NCI-H345 (cell line): ENCODE results near the gene COPS2.
"Not testable (repeated sequence)": the region's sequence is repeated elsewhere in the genome, so short reads cannot be mapped to it uniquely, and the experiment has no call there.

Experiments used
- DNase-seq: peaks from one replicate; lab custom pipeline; 2025; lab: John Stamatoyannopoulos, UW

Gene COPS2

GRCh38 chr15:49155110-49155833, at the start of gene COPS2:
Gene COPS2 (minus strand): TSS chr15:49155599. CDS start chr15:49155578, 21 bp downstream.
- DNase-seq, result peak; percentile 95

DNA sequence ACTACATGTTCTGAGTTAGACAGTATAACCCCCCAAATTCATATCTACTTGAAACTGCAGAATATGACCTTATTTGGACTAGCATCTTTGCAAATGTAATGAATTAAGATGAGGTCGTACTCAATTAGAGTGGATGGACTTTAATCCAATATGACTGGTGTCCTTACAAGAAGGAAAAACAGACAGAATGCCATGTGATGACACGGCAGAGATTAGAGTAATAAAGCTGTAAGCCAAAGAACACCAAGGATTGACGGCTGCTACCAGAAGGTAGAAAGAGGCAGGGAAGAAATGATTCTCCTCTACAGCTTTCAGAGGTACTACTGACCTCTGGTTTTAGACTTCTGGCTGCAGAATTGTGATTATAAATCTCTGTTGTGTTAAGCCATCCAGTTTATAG, 44.9 kb upstream of the COPS2 start:
- DNase-seq, result no peak

- no peak for DNase-seq
Measured at GRCh38 chr15:49199666-49200065, 44.3 kb upstream of the COPS2 start.

DNA sequence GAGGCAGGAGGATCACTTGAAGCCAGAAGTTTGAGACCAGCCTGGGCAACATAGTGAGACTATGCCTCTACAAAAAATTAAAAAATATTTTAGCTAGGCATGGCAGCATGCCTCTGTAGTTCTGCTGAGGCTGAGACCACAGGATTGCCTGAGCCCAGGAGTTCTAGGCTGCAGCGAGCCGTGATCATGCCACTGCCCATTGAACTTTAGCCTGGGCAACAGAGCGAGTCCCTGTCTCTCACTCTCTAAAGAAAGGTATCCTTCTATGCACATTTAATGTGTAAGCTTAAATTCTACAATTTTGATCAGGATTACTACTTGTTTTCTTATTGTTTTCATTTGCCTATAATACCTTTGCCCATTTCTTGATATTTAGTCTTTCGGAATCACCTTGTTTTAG, 41.5 kb upstream of the COPS2 start:
- DNase-seq, result no peak

DNA sequence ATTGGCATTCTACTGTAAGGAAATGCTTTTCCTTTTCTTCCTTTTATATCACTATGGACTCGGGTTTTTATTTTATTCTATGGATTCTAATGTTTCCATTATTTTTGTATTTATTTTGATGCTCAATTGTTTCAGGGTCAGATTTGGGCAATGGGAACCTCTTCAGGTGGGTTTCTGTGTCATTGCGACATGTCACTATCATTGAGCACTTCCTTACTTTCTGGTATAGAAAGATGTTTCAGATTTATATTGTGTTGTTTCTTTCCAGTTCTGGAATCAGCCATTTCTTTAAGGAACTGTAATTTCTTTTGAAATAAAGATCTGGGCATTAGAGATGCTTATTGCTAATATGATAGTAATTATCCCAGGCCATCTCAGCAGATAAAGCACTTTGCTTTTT, 36.5 kb upstream of the COPS2 start:
- DNase-seq, result no peak

DNA sequence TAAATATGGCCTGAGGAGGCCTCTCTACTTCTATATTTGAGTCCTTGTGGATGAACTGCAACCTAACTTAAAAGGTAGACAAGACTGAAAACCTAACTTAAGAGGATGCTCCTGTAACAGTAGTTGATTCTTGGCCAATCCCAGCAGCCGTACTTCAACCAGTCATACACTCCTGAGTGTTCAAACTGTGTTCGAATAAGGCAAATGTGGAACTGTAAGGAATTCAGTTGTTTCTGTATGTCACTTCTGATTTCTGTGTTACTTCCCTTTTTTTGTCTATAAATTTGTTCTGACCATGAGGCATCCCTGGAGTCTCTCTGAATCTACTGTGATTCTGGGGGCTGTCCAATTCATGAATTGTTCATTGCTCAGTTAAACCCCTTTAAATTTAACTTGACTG, 35.2 kb upstream of the COPS2 start:
- DNase-seq, result no peak

DNA sequence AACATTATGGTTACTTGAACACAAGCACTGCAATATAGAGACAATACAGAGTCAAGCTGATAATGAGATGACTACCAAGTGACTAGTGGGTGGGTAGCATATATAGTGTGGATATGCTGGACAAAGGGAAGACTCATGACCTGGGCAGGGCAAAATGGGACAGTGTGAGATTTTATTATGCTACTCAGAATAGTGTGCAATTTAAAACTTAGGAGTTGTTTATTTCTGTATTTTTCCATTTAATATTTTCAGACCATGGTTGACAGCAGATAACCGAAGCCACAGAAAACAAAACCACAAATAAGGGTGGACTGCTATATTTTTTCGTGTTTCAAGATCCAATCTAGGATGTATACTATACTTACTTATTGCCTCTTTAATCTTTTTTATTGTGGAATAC, 34.2 kb upstream of the COPS2 start:
- no peak for DNase-seq

- DNase-seq, result no peak
Measured at GRCh38 chr15:49188933-49189332, 33.5 kb upstream of the COPS2 start.

DNA sequence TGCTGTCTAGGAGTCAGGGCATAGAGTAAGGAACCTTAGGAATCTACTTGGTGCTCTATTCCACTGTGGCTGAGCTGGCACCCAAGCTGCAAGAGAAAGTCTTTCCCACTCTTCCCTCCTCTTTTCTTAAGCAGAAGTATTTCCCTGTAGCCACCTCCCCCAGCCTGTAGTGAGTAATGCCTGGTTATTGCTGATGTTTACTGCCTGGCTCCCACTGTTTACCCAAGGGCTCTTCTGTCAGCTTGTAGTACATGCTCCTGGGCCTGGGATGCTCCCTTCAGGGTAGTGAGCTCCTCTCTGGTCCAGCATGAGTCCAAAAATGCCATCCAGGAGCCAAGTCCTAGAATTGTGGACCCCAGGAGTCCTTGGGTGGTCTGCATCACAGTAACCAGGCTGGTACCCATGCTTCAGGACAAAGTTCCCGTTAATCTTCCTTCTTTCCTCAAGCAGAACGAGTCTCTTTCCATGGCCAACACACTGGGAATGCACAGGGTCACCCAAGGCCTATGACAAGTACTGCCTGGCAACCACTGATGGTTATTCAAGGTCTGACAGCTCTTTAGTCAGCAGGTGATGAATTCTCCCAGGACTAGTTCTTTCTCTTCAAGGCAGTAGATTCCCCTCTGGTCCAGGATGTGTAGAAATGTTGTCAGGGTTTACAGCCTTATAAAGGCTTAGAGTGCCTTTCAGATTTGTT, 32.3 kb upstream of the COPS2 start:
- no peak for DNase-seq

- no peak for DNase-seq
Measured at GRCh38 chr15:49185473-49185872, 30.1 kb upstream of the COPS2 start.

- not testable (repeated sequence) for DNase-seq
Measured at GRCh38 chr15:49183741-49184140, 28.3 kb upstream of the COPS2 start.

DNA sequence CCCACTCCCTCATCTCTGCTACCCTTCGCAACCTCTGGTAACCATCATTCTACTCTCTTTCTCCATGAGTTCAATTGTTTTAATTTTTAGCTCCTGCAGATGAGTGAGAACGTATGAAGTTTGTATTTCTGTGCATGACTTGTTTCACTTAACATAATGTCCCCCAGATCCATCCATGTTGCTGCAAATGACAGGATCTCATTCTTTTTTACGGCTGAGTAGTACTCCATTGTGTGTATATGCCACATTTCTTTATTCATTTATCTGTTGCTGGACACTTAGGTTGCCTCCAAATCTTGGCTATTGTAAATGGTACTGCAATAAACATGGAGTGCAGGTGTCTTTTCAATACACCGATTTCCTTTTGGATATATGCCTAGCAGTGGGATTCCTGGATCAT, 26.7 kb upstream of the COPS2 start:
- DNase-seq, result no peak

DNA sequence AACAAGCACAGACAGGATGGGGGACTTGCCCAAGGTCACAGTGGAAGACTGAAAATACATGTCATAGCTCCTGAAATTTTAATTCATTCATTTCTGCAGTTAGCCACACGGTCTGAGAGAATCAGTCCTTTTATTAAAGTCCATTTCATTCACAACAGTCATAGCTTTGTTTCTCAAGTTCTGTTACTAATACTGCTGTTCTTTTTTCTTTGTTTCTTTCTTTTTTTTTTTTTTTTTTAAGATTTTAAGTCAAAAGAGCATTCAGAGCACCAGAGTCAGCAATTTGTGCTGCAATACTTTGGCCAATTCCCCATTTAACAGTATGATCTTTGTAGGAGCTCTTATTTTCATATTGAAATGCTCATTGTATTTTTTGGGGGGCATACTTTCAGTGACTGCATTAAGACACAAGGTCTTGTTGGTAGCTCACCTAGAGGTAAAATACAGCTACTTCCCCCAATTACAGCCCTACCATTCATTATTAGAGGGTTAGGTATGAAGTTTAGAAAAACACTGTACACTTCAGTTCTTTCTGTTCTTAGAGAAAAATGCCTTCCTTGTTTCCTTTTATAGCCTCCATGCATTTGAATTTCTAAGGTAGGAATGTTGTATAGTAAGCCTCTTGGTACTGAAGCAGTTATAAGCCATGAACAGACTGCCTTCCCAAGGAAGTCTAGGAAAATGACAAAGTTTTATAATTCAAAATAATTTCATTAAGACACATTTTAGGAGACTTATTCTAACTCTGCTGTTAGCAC, 24.2 kb upstream of the COPS2 start:
- no peak for DNase-seq

GRCh38 chr15:49178497-49178896, 23.1 kb upstream of the COPS2 start:
- DNase-seq, result no peak

GRCh38 chr15:49175582-49176397, 20.4 kb upstream of the COPS2 start:
- not testable (repeated sequence) for DNase-seq

GRCh38 chr15:49174902-49175301, 19.5 kb upstream of the COPS2 start:
- DNase-seq, result no peak

GRCh38 chr15:49171790-49172189, 16.4 kb upstream of the COPS2 start:
- no peak for DNase-seq

- DNase-seq, result peak; percentile 83
Measured at GRCh38 chr15:49169880-49170597, 14.6 kb upstream of the COPS2 start, which contains the start of gene GALK2. Gene GALK2 (plus strand): TSS chr15:49170247. CDS start chr15:49170323, 76 bp downstream.

GRCh38 chr15:49168016-49168415, 12.6 kb upstream of the COPS2 start:
- DNase-seq, result no peak

GRCh38 chr15:49164865-49165264, 9.5 kb upstream of the COPS2 start:
- DNase-seq, result no peak

DNA sequence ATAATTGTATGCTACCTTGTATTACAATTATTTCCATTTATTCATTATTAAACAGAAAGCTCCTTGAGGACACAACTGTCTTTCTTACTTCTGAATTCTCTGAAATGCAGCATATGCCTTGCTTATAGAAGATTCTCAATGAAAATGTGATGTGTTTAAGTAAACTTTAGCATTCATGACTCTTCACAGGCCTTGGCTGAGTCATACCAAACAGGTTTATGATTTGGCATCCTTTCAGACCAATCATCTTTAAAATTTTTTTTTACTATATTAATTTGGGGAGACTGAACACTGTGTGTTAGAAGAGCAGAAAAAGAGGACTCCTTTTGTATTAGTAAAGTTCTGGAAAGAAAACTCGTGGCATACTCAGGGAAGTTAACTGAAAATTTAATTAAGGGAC, 8.3 kb upstream of the COPS2 start:
- no peak for DNase-seq
